Left renal pelvis (tissue), 4 donors: Measurements from ENCODE around the gene THOC7. TPM values are rescaled to one million over a fixed set of nuclear protein-coding genes. Genes with fewer than 3 reads are reported as not detected.

Experiments
- DNase-seq, 4 donors: peaks; one replicate each; pipeline ENCODE4 v3.0.0-alpha.2; 2013; ENCODE audit warnings: low read depth in 4 of 4, low spot score in 3 of 4
- polyA plus RNA-seq, 4 donors: library from polyadenylated mRNA; unstranded; fragments of 120-200 nt; gene quantifications; one replicate each; pipeline ENCODE4 v1.2.1, GENCODE V29; 2013; ENCODE audit not compliant: insufficient read length in 4 of 4

The THOC7 gene
- polyA plus RNA-seq, 4 donors = 62.1 to 106 (median 76.9) TPM

GRCh38 chr3:63880653-63881052 is 17.0 kb upstream of the THOC7 start:
- no peak for DNase-seq

GRCh38 chr3:63878394-63879060 is 14.9 kb upstream of the THOC7 start:
- no peak for DNase-seq

GRCh38 chr3:63877737-63878393 is 14.3 kb upstream of the THOC7 start:
- no peak for DNase-seq

- DNase-seq = no peak
Measured at GRCh38 chr3:63876260-63876659, 12.7 kb upstream of the THOC7 start.

GRCh38 chr3:63875510-63875909 is 11.9 kb upstream of the THOC7 start:
- DNase-seq = no peak

- no peak for DNase-seq
Measured at GRCh38 chr3:63874769-63875168, 11.2 kb upstream of the THOC7 start.

- DNase-seq = no peak
Measured at GRCh38 chr3:63872135-63872924, 8.7 kb upstream of the THOC7 start.

- no peak for DNase-seq
Measured at GRCh38 chr3:63870615-63871005, 7.0 kb upstream of the THOC7 start.

- no peak for DNase-seq
Measured at GRCh38 chr3:63869940-63870614, 6.5 kb upstream of the THOC7 start.

GRCh38 chr3:63867225-63867624 is 3.6 kb upstream of the THOC7 start:
- DNase-seq = no peak

- DNase-seq = no peak
Measured at GRCh38 chr3:63864965-63865327, 1.3 kb upstream of the THOC7 start.

GRCh38 chr3:63864008-63864964 is 681 bp upstream of the THOC7 start:
- DNase-seq = peak in 2 of 4 donors; percentile 18 to 23

GRCh38 chr3:63862804-63863149 is 828 bp downstream of the THOC7 start:
- DNase-seq = no peak

GRCh38 chr3:63861306-63861705 is 2.3 kb downstream of the THOC7 start:
- no peak for DNase-seq

- DNase-seq = no peak
Measured at GRCh38 chr3:63860776-63861175, 2.8 kb downstream of the THOC7 start.

- DNase-seq = no peak
Measured at GRCh38 chr3:63857311-63857710, 6.3 kb downstream of the THOC7 start.

GRCh38 chr3:63855333-63855940 is 8.2 kb downstream of the THOC7 start:
- DNase-seq = no peak

- no peak for DNase-seq
Measured at GRCh38 chr3:63853106-63853505, 10.5 kb downstream of the THOC7 start.

GRCh38 chr3:63851287-63851686 is 12.3 kb downstream of the THOC7 start:
- DNase-seq = no peak

GRCh38 chr3:63849175-63849574 is 14.4 kb downstream of the THOC7 start:
- no peak for DNase-seq
